Neural progenitor cell (in vitro differentiated cells): ENCODE measurements around the gene PRICKLE2. TPM values are rescaled to one million over a fixed set of nuclear protein-coding genes. Genes with fewer than 3 reads are reported as not detected.

Source experiments
- DNase-seq: peaks from one replicate; pipeline ENCODE4 v3.0.0-alpha.2; 2016; ENCODE audit warnings: low spot score
- H2AFZ ChIP-seq: fragments of 200-600 bp; sonication (generic); replicated peaks from 2 replicates; pipeline ENCODE4 v1.6.1; 2016; ENCODE audit warnings: antibody characterized with exemption
- H3F3A ChIP-seq: fragments of 200-600 bp; sonication (generic); 2 replicates; pipeline ENCODE4 v1.6.1; 2016; ENCODE audit warnings: antibody characterized with exemption, low read depth
- H3K27ac ChIP-seq: fragments of 200-600 bp; sonication (generic); 2 replicates; pipeline ENCODE4 v1.5.1; 2016; ENCODE audit warnings: mild to moderate bottlenecking
- H3K27me3 ChIP-seq: fragments of 200-600 bp; sonication (generic); 2 replicates; pipeline ENCODE4 v1.6.1; 2016; ENCODE audit warnings: mild to moderate bottlenecking, moderate library complexity
- H3K36me3 ChIP-seq: fragments of 200-600 bp; sonication (generic); 2 replicates; pipeline ENCODE4 v1.5.1; 2016
- H3K4me1 ChIP-seq: fragments of 200-600 bp; sonication (generic); 2 replicates; pipeline ENCODE4 v1.6.1; 2016; ENCODE audit warnings: mixed run types
- H3K4me2 ChIP-seq: fragments of 200-600 bp; sonication (generic); 2 replicates; pipeline ENCODE4 v1.6.1; 2016
- H3K4me3 ChIP-seq: fragments of 200-600 bp; sonication (generic); 2 replicates; pipeline ENCODE4 v1.5.1; 2016
- H3K79me2 ChIP-seq: fragments of 200-600 bp; sonication (generic); 2 replicates; pipeline ENCODE4 v1.6.1; 2016; ENCODE audit warnings: low read depth
- H3K9ac ChIP-seq: fragments of 200-600 bp; sonication (generic); 2 replicates; pipeline ENCODE4 v1.6.1; 2016
- H3K9me3 ChIP-seq: fragments of 200-600 bp; sonication (generic); 2 replicates; pipeline ENCODE4 v1.5.1; 2016; ENCODE audit warnings: low read depth
- H4K20me1 ChIP-seq: fragments of 200-600 bp; sonication (generic); 2 replicates; pipeline ENCODE4 v1.6.1; 2016; ENCODE audit warnings: low read depth
- H3K27ac Mint-ChIP-seq: 3 replicates; pipeline ENCODE4 v1.8.0; 2021; ENCODE audit warnings: mixed read lengths
- H3K27me3 Mint-ChIP-seq: 2 replicates; pipeline ENCODE4 v1.8.0; 2022; ENCODE audit warnings: low read depth, mild to moderate bottlenecking, inconsistent platforms, moderate library complexity, mixed read lengths; ENCODE audit not compliant: insufficient read depth
- H3K36me3 Mint-ChIP-seq: 3 replicates; pipeline ENCODE4 v1.8.0; 2021; ENCODE audit warnings: mixed read lengths
- H3K4me1 Mint-ChIP-seq: 3 replicates; pipeline ENCODE4 v1.8.0; 2021; ENCODE audit warnings: mixed read lengths
- H3K4me3 Mint-ChIP-seq: 3 replicates; pipeline ENCODE4 v1.8.0; 2021; ENCODE audit warnings: mild to moderate bottlenecking, moderate library complexity, mixed read lengths
- H3K9me3 Mint-ChIP-seq: 3 replicates; pipeline ENCODE4 v1.8.0; 2020; ENCODE audit warnings: mixed read lengths
- CTCF ChIP-seq: fragments of 200-600 bp; sonication (generic); IDR thresholded peaks from 2 replicates; pipeline ENCODE4 v1.5.1; 2017; ENCODE audit warnings: antibody characterized with exemption, mild to moderate bottlenecking
- EZH2 ChIP-seq: fragments of 200-600 bp; sonication (generic); IDR thresholded peaks from 2 replicates; pipeline ENCODE4 v1.6.1; 2017; ENCODE audit warnings: antibody characterized with exemption, mild to moderate bottlenecking, moderate library complexity
- EZH2phosphoT487 ChIP-seq: fragments of 200-600 bp; sonication (generic); IDR thresholded peaks from 2 replicates; pipeline ENCODE4 v1.6.1; 2017; ENCODE audit warnings: antibody characterized with exemption
- total RNA-seq: library from RNA; depleted of rRNA; stranded (reverse); fragments of >200 nt; gene quantifications from 2 replicates; pipeline ENCODE4 v1.2.3, GENCODE V29; 2015; ENCODE audit warnings: low replicate concordance

Gene PRICKLE2
- total RNA-seq, 1 donor from 2014 or later = 11.5 TPM

- H3K27me3 Mint-ChIP-seq = peaks cover 6% of the 10 kb centered on the region
- no peak for TF ChIP-seq CTCF
- TF ChIP-seq EZH2 = no peak
- no peak for TF ChIP-seq EZH2phosphoT487
- H4K20me1 ChIP-seq = no peaks in the 10 kb centered on the region
- no peak overlapping the region for H3K4me2 ChIP-seq
- no peaks in the 10 kb centered on the region for H3K36me3 ChIP-seq
- H3K9me3 ChIP-seq = peaks cover 10% of the 10 kb centered on the region
- H3K27ac Mint-ChIP-seq = no peak overlapping the region
- no peaks in the 10 kb centered on the region for H3K27me3 ChIP-seq
- H3F3A ChIP-seq = peaks cover 10% of the 10 kb centered on the region
- no peak for DNase-seq
- no peak overlapping the region for H3K4me3 Mint-ChIP-seq
- H3K4me1 Mint-ChIP-seq = peaks cover 14% of the 10 kb centered on the region
- H3K79me2 ChIP-seq = peaks cover 5% of the 10 kb centered on the region
- H2AFZ ChIP-seq = no peak overlapping the region
- H3K9ac ChIP-seq = no peak overlapping the region
- H3K36me3 Mint-ChIP-seq = peaks cover 3% of the 10 kb centered on the region
- peaks cover 11% of the 10 kb centered on the region for H3K4me1 ChIP-seq
- no peak overlapping the region for H3K4me3 ChIP-seq
- no peak overlapping the region for H3K27ac ChIP-seq
- peaks cover 12% of the 10 kb centered on the region for H3K9me3 Mint-ChIP-seq
These were observed 46.4 kb upstream of the PRICKLE2 start for GRCh38 chr3:64271631-64272030.

DNA sequence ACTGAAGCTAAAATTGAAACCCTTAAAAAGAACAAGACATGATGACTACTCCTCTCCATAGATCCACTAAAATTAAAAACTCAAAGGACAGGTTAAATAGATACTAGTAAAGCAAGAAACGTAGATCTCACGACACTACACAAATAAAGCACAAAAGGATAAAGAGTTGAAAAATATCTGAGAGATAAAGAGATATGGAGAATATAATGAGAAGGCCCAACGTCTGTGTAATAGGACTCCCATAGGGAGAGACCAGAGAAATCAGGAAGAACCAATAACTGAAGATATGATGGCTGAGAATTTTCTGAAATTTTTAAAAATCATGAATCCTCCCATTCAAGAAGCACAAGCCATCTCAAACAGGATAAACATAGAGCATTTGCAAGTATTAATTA is 45.6 kb upstream of the PRICKLE2 start:
- no peaks in the 10 kb centered on the region for H4K20me1 ChIP-seq
- H3K4me3 Mint-ChIP-seq = no peak overlapping the region
- H3K27me3 Mint-ChIP-seq = peaks cover 6% of the 10 kb centered on the region

DNA sequence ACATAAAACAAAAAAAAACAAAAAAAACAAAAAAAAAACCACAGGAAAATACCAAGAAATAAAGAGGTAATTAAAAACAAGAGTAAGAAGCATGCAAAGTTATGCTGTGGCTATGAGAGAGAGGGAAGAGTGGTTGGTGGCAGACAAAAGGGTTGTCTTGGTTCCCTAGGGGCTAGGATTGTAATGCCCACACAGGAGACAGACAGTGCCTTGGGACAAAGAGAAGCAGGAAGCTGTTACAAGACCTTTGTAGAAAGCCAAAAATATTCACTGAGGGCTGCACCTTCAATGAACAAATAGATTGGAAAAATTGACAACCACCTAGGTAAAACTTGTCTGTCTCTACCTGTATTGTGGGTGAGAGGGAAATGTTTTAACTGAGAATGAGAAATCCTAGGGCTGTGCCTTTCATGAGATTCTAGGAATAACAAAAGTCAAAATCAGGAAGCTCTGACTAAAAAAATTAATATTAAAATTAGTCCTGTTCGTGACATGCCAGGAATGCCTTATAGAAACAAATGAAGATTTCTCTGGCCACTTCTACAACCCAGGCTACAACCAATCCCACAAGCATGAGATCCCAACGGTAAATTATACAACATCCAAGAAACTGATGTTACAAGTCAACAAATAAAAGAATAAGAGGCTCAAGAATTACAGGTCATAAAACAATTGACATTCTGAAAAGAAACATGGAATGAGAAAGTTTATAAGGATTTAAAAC is 45.0 kb upstream of the PRICKLE2 start:
- Histone ChIP-seq H3K36me3 (no peaks in the 10 kb centered on the region), H3K4me2 (no peak overlapping the region), H3K9me3 (peaks cover 10% of the 10 kb centered on the region), H3K4me1 (peaks cover 22% of the 10 kb centered on the region), H3K9ac (no peak overlapping the region), H2AFZ (no peak overlapping the region), H4K20me1 (no peaks in the 10 kb centered on the region), H3K4me3 (no peak overlapping the region), H3F3A (peaks cover 14% of the 10 kb centered on the region), H3K27ac (no peak overlapping the region), H3K79me2 (peaks cover 5% of the 10 kb centered on the region), H3K27me3 (no peaks in the 10 kb centered on the region)
- Mint-ChIP-seq H3K36me3 (peaks cover 3% of the 10 kb centered on the region), H3K27ac (no peak overlapping the region), H3K4me3 (no peak overlapping the region), H3K9me3 (peaks cover 12% of the 10 kb centered on the region), H3K27me3 (peaks cover 6% of the 10 kb centered on the region), H3K4me1 (peaks cover 23% of the 10 kb centered on the region)
- TF ChIP-seq EZH2 (no peak), EZH2phosphoT487 (no peak), CTCF (no peak)
- DNase-seq = peak; percentile 19

More for the DNA sequence above, 45.6 kb upstream of the PRICKLE2 start:
- Mint-ChIP-seq H3K27ac (no peak overlapping the region), H3K36me3 (peaks cover 3% of the 10 kb centered on the region), H3K4me1 (peaks cover 20% of the 10 kb centered on the region), H3K9me3 (peaks cover 12% of the 10 kb centered on the region)
- Histone ChIP-seq H2AFZ (no peak overlapping the region), H3K4me3 (no peak overlapping the region), H3K27ac (no peak overlapping the region), H3K27me3 (no peaks in the 10 kb centered on the region), H3K9me3 (peaks cover 10% of the 10 kb centered on the region), H3K36me3 (no peaks in the 10 kb centered on the region), H3F3A (peaks cover 14% of the 10 kb centered on the region), H3K79me2 (peaks cover 5% of the 10 kb centered on the region), H3K4me1 (peaks cover 18% of the 10 kb centered on the region), H3K9ac (no peak overlapping the region), H3K4me2 (no peak overlapping the region)
- DNase-seq = no peak
- TF ChIP-seq CTCF (no peak), EZH2 (no peak), EZH2phosphoT487 (no peak)
